ENCODE results near the gene C5orf47.

Gene C5orf47, protein sequence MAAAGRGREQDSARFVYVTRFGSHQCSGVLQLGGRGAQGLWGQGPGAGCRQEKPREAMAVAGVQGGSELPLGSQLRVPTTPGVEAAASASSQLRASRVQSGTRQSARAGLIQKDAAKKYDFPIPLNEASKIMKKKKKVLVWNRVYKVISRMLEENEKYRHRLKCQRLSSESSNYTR

DNA sequence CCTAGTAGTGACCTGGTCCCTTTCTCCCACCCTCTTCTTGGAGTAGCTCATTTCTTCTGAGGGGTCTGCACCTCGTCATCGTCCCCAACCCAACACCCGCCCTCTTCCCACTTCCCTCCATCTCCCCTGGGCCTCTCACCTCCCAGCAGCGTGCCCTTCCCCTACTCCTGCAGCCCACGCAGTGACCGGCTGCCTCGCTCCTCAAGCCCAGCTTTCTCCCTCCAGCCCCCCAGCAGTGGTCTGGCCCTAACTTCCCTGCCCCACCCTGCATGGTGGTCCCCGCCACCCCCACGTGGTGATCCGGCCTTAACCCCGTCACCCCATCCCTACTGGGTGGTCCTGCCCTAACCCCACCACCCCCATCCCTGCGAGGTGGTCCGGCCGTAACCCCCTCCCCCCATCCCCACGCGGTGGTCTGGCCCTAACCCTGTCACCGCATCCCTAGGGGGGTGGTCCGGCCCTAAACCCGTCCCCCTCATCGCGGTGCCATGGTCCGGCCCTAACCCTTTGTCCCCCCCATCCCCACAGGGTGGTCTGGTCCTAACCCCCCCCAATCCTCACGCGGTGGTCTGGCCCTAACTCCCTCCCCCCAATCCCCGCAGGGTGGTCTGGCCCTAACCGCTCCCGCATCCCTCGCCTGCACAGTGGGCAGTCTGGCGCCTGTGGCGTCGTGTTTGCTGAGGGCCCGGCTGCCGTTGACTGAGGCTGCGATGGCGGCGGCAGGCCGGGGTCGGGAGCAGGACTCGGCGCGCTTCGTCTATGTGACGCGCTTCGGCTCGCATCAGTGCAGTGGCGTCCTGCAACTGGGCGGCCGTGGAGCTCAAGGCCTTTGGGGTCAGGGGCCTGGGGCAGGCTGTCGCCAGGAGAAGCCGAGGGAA lies at the start of gene C5orf47:
Gene C5orf47 (plus strand): TSS at position 617 of the 878 bp plus-strand sequence. CDS start 94 bp downstream, at position 711.
- DNase-seq = no peak

DNA sequence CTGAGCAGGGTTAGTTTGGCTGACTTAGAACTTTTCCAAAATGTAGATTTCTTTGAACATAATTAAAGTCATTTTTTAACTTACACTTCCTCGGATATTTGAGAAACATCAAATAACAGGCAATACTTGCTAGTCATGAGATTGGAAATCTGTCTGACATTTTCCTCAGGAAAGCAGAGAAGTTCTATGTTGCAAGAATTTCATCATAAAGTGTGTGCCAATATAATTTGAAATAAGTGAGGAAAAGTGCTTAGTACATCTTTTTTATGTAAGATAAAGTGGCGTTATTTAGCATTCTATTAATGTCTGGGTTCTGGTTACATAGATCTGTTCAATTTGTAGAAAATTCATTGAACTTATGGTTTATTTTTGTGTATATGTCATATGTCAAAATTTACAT lies 48.7 kb upstream of the C5orf47 start:
- no peak for DNase-seq

DNA sequence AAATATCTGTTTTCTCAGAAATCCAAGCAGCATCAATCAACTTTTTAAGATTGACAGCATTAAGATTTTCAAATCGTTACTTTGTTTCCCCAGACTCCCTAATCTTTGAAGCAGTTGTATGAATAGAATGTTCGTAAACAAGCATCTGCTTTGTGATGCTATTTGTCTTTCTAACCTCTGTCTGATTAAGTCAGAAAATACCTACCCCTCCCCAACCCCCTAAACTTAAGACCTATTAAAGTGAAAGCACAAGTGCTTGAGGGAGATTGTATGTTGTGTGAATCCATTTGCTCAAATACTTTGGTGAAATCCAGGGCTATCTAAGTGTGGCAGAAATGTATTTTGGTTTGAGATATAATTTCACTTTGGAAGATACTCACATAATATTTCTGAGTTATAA lies 47.9 kb upstream of the C5orf47 start:
- no peak for DNase-seq

DNA sequence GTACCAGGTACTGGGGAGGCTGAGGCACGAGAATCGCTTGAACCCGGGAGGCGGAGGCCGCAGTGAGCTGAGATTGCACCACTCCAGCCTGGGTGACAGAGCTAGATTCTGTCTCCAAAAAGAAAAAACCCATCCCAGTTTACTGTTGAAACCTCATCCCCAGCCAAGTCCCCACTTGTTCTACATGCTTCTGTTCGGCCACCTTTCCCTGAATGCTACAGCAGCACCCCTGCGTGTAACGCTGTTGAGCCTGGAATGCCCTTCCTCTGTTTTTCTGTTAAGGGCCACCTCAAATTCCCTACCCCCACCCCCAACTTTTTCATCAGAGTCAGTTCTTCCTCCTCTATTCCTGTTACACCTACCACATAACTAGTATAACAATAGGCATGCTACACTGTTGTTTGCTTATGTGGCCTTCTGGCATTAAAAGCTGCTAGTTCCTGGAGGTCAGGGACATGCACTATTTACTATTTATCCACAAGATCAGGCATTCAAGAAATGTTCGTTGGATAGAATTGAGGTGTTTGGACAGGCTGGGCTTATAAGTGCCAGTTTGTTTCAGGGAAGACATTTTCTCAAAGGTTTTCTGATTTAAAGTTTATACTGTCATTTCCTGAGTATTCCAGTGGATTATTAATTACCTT lies 47.1 kb upstream of the C5orf47 start:
- DNase-seq = no peak

DNA sequence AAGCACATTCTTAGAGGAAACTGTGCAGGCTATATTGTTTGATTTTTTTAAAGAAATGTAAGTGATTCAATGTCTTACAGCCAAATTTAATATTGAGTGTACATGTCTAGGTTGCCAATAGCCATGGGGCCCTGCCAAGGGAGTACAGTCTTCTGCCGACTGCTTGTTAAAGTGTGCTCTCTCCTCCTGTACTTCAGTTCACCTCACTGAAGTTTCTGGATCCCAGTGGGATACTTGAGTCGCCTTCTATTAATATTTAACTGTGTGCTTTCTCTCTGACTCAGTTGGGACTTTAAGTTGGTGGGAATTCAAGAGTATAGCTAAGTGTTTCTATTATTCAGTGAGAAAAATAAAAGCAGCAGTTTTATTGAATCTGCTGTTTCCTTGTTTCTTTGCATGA lies 44.5 kb upstream of the C5orf47 start:
- DNase-seq = no peak

DNA sequence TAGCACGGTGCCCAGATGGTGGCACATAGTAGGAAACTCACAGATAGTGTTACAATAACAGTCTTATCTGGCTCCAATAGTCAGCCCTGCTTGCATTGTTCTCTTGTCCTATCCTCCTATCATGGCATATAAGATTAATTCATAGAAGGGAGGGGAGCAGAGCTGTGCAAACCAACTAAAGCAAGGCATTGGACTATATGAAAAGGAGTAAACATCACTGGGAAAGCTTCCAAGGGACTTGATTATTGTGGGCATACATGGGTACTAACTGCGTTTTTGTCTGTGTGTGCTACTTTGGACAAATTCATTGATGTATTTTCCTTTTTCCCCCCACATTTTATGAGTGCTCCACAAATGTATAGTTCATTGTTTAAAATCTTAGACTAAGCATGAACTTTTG lies 43.8 kb upstream of the C5orf47 start:
- DNase-seq = no peak

DNA sequence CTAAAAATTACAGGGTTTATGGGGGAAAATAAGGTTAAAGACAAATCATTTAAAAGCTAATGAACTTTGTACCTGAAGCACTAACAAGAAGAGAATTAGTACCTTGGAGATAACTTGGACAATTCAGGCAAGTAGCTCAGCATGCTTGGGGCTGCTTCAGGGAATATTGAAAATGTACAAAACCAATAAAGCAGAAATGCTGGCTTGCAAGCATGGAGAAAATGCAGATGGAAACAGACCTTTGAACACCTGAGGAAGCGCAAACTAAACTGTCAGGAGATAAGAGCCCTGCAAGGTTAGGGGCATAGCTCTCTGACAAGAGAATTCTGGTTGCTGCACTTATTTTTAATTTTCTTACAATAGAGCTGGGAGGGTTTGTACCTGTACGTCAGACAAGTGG lies 42.6 kb upstream of the C5orf47 start:
- DNase-seq = no peak

DNA sequence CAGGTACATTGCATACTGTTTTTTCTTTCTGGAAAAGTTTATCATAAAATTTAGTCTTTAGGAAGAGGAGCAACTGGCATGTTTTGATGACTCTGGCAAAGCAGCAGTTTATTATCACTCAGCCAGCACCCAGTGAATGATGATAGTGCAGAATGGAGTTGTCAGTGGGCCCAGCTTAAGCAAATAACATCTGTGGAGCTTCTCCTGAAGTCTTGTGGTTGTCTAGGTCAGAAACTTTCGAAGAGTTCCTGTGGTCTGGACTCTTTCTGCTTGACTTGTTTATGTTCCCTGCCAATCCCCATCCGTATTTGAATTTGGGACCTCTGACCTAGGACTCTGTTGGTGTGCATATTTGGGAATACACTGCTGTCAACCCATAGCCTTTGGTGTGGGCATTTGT lies 38.1 kb upstream of the C5orf47 start:
- no peak for DNase-seq

DNA sequence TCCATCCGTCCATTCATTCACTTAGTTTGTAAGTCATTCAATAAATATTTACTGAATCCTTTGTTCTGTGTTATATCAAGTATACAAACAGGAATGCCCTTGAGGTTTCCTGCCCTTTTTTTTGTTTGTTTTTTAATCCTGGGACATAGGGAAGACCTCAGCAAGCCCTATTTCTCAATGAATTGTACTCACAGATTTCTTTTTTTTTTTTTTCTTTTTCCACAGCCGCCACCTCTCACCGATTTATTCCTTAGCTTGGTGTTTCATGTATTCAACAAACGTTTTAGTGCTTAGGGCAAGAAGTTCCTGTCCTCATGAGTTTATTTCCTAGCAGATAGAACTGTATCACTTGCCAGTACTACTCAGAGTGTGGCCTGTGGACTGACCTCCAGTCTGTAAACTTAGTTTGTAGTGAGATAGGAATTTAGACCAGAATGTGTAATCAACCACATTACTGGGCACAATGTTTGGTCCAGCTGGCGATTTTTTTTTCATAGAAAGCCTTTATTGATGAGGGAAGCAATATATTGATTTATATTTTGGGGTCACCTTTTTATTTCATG lies 35.4 kb upstream of the C5orf47 start:
- DNase-seq = no peak

DNA sequence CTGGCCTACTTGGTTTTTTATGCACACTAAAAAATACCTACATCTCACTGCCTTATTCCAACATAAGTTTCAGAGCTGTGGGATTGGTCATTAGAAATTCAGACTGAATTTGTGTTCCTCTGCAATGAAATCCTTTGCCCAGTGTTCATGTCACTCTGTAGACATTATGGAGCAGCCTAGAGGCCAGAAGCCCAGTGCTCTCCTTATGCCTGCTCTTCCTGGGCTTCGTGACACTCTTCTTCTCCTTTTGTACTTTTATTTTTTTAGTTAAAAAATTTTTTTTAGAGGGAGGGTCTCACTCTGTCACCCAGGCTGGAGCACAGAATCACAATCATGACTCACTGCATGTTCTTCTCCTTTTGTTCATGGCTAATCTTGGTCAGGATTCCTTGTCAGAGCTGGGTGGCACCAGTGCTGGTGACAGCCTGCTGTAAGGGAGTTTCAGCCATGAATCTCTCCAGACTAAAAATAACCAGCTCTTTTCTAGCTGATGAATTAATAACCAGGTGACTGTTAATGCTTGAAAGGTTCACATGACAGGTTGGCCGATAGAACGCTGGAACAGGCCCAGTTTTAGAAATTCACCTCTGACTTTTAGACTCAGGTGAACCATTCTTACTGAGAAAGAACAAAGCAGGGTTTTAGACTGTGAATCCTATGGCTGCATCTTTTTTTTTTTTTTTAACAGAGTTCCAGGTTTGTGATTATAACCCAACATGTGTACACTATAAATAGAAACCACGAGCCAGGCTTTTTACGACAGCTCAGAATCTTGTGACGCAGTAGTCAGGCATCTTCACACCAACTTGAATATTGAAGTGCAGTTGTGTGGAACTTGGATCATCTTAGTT lies 34.1 kb upstream of the C5orf47 start:
- no peak for DNase-seq

DNA sequence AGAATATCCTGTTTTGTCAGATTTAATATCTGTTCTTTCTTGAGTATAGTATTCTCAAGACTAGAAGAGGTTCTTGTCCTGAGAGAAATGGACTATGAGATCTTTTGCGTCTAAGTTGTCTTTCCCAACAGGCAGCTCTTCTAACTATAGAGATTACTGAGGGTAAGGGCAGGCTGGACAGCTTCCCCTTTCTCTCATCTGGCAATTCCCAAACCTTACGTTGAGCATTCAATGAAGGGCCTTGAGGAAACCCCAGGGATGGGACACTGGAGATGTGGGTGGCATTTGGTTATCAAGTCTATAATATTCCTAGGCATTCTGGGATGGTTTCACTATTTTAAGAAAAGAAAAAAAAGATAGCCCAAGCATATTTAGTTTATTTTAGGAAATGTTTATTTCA lies 28.0 kb upstream of the C5orf47 start:
- DNase-seq = no peak

DNA sequence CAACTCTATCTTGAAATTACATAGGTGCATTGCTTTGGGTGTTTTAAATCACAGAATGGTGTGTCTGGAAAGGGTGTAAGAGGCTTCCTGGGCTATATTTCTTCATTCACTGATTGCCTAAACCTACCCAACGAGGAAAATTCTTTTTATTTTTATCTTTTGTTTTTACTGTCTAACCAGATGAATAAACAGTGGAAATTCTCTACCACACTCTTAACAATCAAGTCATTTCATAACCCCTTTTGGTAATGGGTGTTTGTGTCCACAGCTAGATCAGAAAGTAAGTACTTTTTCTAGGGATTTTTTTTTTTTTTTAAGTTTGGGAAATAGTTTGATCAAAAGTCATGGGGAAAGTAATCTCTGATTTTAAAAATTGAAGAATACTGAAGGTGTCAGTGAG lies 27.6 kb upstream of the C5orf47 start:
- DNase-seq = no peak

DNA sequence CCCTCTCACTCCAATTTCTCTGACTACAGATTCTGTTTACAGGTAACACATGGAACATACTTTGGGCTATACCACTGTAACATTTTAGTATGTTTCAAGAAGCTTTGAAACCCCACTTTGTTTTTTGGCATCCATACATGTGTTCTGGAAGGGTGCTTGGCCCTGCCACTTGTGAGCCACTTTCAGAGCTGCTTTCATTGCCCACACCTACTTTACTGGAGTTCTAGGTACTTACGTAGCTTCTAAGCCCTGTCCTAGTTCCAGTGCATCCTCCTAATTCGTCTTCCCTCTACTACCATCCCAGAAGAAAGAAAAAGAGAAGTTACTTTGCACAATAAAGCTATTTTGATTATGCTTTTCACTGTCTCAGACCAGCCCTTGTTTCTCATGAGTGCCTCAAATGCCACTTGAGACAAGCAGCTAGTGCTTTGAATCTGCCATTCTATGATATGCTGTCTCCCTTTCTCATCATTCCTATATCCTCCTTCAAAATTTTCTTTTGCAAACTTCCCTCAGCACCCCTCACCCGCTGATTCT lies 26.5 kb upstream of the C5orf47 start:
- no peak for DNase-seq

DNA sequence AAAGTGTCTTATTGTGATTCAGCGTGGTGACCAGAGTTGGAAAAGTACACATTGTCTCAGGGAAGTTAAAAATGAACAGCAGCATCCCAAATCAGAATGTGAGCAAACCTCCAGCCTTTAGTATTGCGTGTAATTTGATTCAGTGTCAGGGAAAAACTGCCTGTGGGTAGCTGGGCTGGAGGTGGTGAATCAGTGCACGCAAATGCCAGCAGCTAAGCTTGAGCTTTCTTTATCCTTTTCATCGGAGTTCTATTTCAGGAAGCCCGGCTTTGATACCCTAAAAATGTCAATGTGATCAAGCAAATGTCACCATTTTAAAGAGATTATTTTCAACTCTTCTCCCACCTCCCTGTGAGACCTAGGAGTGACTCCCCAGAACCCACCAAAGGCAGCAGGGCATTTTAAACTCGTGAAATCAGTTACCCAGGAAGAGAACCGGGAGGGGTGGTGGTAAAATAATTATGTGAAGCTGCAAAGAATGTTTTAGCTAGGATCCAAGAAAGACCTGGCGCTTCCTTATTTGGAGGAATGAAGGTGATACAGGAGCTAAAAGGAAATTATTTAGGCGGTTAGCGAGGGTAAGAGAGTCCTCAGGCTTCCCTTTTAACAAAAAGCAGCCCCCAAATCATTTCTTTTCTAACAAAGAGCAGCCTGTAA lies 25.7 kb upstream of the C5orf47 start:
- no peak for DNase-seq

DNA sequence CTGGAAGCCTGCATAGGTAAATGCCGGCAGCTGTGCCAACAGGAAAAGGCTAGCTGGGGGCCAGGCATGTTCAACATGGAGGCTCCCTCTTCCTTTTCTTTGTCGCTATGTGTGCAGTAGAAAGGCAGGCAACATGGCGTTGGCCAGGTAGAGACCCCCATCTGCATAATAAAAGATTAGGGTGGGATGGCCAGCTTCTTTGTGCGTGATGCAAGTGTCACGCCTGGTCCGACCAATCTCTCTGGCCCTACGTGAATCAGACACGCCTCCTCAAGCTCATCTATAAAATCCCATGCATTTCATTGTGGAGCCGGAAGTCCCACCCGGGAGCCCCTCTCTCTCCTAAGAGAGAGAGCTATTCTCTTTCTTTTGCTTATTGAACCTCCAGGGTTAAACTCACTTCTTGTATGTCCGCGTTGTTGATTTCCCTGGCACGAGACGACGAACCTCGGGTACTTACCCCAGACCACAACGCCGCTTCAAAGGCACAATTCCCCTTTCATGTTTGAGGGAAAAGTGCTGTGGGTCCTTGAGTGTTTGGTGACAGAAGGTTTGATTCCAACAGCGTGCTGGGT lies 25.0 kb upstream of the C5orf47 start:
- DNase-seq = no peak

DNA sequence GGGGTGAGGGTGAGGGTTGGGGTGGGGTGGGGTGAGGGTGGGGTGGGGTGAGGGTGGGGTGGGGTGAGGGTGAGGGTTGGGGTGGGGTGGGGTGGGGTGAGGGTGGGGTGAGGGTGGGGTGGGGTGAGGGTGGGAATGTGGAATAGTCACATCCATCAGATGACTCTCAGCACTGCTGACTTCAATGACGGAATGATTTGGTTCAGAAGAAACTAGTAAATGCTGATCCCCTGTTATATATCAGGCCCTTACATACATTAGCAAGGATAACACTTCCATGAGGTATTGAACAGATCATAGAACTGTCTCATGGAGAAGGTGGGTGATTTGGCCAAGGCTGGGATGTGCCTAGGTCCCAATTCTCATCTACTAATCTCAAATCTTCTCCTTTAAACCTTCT lies 24.5 kb upstream of the C5orf47 start:
- no peak for DNase-seq

DNA sequence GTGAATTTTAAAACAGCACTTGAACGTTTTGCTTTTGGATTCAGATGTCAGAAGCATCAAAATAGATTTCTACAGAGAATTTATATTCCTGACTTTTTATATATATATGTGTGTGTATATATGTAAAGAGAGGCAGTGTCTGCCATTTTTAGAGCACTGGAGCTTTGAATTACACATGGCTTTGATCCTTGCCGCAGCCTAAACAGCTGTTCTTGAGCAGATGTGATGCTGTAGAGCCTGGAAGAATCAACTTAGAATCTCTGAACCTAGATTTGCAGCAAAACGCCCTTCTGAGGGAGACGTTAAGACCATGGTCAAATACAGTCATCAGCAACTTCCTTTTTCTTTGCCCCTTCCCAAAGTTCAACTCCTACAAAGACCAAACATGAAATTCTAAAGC lies 21.7 kb upstream of the C5orf47 start:
- DNase-seq = no peak

DNA sequence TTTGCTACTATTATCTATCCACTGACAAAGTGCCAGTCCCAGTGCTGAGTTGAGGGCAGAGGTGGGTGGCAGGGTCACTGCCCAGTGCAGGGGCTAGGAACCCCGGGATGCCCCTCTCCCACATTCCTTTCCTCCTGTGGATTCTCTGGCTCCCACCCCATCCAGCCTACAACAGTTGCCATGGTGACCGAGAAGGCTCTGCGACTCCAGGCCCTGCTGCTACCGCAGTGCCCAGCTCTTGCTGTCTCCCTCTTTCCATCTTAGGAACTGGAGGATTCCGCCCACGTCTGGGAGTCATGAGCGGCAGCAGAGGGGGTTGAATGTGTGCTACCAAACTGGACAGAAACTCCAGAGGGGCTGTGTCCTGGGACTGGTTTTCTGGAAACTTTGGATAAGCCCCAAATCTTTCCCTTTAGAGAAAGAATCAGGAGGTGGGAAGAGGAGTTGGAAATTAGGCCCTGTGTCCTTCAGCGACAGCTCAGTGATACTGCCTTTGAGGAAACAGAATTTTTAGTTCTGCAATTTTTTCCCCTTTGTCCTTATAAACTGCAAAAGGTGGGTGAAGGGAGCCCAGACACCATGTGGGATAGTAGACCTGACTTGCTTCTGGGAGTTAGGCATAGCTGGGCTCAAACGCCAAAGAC lies 20.7 kb upstream of the C5orf47 start:
- DNase-seq = no peak

DNA sequence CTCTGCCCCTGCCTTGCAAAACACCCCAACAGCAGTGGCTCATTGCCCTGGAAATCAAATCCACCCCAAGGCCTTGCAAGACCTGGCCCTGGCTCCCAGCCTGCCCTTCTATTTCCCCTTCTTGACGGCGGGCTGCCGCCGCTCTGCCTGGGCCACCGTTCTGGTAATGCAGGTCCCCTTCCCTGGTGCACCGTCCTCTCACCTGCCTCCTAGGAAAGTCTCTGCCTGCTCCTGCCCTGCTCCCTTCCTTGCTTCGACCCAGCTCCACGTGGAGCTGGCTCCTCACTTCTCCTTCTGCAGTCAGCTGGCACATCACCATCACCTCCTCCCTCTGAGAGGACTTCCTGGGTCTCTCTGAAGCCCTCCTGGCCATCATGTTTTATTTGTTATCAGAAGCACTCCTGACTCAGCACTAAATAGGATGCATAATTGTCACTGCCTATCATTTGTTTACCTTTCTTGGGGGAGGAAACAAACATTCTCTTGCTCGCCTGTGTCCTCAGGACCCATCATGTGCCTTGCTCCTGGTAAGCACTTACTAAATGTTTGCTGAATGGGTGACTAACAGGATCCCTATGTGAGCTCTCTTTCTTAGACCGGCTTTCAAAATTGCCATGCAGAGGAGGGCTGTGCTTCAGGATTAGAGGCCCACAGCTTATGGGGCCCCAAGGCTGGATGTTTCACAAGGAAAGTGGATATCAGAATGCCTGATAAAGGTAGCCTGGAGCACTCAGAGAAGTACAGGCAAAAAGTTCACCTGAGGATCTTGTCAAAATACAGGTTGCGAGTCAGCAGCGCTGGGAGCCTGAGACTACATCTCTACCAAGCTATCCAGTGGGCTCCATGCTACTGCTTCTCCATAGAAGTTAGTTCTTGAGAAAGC lies 19.6 kb upstream of the C5orf47 start:
- DNase-seq = no peak
